Fibroblast of the aortic adventitia (primary cell): Measurements from ENCODE around the gene CACNG6. TPM values are rescaled to one million over a fixed set of nuclear protein-coding genes. Genes with fewer than 3 reads are reported as not detected.

Source experiments
- DNase-seq: peaks from one replicate; pipeline ENCODE4 v3.0.0-alpha.2; 2010; ENCODE audit warnings: low read depth
- H3K4me3 ChIP-seq: 2 replicates; pipeline ENCODE4 v1.5.1; 2011; ENCODE audit warnings: low read depth, mild to moderate bottlenecking, control low read depth, low read length, moderate library complexity
- CTCF ChIP-seq: IDR thresholded peaks from 2 replicates; pipeline ENCODE4 v1.5.1; 2011; ENCODE audit warnings: mild to moderate bottlenecking, low read length, control low read depth, inconsistent platforms; ENCODE audit not compliant: insufficient read depth
- total RNA-seq: library from RNA; depleted of rRNA; stranded (reverse); fragments of >200 nt; gene quantifications from 2 replicates; pipeline ENCODE4 v1.2.3, GENCODE V29; 2012; ENCODE audit warnings: low replicate concordance

The CACNG6 gene
- total RNA-seq, 1 donor: 1.1 TPM

DNA sequence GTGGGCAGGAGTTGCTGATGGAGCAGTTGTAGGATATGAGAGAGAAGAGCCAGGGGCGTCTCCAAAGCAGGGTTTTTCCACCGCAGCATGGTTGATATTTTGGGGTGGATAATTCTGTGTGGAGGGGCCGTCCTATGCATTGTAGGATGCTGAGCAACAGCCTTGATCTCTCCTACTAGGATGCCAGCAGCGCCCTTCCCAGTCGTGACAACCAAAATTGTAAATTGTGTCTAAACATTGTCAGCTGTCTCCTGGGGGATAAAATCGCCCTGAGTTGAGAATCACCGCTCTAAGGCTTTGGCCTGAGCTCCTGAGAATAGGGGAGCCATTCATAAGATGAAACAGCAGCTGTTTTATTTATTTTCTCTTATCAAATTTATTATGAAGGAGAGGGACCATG is 24.5 kb upstream of the CACNG6 start:
- H3K4me3 ChIP-seq: no peak overlapping the region
- DNase-seq: no peak
- TF ChIP-seq CTCF: no peak

- DNase-seq: no peak
- no peak for TF ChIP-seq CTCF
- H3K4me3 ChIP-seq: no peak overlapping the region
These were observed 22.1 kb upstream of the CACNG6 start for GRCh38 chr19:53969366-53969765.

DNA sequence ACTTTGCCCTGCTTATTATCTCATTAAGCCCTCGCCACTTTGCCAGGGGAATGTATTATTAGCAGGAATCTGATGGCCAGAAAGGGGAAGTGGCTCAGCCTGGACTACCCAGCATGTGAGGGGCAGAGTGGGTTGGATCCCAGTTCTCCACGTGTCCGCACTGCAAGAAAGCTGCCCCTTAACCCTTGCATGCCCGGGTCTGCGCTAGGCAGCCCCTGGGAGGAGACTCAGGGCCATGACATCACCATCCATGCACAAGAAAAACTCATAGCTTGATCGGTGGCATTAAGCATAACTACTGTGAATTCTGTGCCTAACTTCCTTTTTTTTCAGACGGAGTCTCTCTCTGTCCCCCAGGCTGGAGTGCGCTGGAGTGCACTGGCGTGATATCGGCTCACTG is 19.8 kb upstream of the CACNG6 start:
- no peak overlapping the region for H3K4me3 ChIP-seq
- TF ChIP-seq CTCF: no peak
- DNase-seq: no peak

DNA sequence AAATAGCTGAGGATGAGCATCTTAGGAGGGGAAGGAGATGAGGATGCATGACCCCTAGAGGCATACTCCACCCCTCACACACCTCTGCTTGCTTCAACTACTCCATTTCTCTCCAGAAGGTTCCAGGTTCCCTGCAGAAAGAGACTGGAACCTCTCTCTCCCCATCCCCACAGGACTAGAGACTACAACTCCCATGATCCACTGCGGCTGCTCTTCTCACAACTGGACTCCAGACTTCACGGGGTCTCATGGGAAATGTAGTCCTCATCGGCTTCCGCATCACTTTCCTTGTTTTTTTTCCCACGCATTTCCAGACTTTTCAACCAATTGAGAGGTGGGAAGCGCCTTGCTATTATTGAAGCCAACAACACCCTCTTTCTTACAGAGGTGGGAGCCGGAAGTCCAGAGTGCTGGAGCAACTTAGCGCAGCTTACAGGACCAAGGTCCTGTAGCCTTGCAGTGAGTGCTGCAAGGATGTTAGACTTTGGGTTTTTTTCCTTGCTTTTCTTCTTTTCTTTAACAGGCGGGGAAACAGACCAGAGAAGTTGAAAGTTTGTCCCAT is 13.9 kb upstream of the CACNG6 start:
- H3K4me3 ChIP-seq: peak overlapping the region; percentile 70
- no peak for TF ChIP-seq CTCF
- peak; percentile 93 for DNase-seq

GRCh38 chr19:53977991-53978731 is 13.3 kb upstream of the CACNG6 start:
- peak overlapping the region; percentile 77 for H3K4me3 ChIP-seq
- DNase-seq: peak; percentile 98
- no peak for TF ChIP-seq CTCF

DNA sequence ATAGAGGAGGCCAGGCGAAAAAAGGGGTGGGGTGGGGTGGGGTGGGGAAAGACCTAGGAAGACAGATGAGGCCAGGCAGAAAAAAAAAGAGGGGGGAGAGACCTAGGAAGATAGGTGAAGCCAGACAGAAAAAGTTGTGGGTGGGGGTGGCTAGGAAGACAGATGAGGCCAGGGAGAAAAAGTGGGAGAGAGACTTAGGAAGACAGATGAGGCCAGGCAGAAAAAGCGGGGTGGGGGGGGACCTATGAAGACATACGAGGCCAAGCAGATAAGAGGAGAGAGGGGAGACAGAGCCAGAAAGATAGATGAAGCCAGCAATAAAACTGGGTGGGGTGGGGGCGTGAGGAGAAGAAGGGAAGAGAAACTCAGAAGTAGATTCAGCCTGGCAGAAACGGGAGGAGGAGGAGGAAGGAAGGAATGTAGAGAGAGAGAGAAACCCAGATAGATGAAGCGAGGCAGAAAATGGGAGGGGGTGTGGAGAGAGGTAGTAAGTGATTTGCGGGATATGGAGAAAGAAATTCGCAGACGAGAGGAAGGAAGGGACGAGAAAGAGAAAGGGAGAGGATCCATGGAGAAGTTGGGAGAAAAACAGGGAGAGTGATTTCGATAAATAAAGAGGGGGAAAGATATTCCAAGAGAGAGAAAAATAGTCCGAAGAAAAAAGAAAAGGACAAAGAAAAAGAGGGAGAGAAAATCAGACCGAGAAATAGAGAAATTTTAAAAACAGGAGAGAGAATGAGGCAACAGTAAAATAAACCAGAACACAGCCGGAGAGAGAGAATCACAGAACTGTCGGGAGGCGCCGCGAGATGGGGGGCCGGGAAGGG is 12.2 kb upstream of the CACNG6 start:
- TF ChIP-seq CTCF: no peak
- DNase-seq: no peak
- H3K4me3 ChIP-seq: peak overlapping the region; percentile 77
